SU-DHL-6 (cell line): ENCODE data around the gene WWOX.

Source experiments
- CTCF ChIP-seq: fragments of 200-600 bp; sonication (generic); IDR thresholded peaks from one replicate; pipeline ENCODE4 v1.5.1; 2017; ENCODE audit warnings: antibody characterized with exemption, mild to moderate bottlenecking, low read length, moderate library complexity; ENCODE audit not compliant: insufficient read depth, poor library complexity, severe bottlenecking
- EZH2phosphoT487 ChIP-seq: fragments of 200-600 bp; sonication (generic), shearing (Covaris generic); conservative IDR thresholded peaks from 2 replicates; pipeline ENCODE4 v1.6.1; 2018; ENCODE audit warnings: mild to moderate bottlenecking, antibody characterized with exemption, low read length, moderate library complexity, mixed read lengths

- TF ChIP-seq EZH2phosphoT487 (no peak), CTCF (no peak)
These were observed 48.5 kb downstream of the WWOX start for GRCh38 chr16:78147911-78148401.
